Astrocyte (in vitro differentiated cells and primary cell): ENCODE results near the gene UBXN2A. TPM values are rescaled to one million over a fixed set of nuclear protein-coding genes. Genes with fewer than 3 reads are reported as not detected.

Source experiments
- DNase-seq: peaks from one replicate; pipeline ENCODE4 v3.0.0-alpha.2; 2010; ENCODE audit warnings: low read depth
- FAIRE-seq: peaks from 2 replicates; lab custom pipeline; 2011; peaks lifted over from hg19 to GRCh38; lab: Jason Lieb, UNC
- H2AFZ ChIP-seq: 2 replicates; pipeline ENCODE4 v1.6.0; 2012; ENCODE audit warnings: low read depth, low read length, inconsistent platforms
- H3K27ac ChIP-seq: 2 replicates; pipeline ENCODE4 v1.5.1; 2011; ENCODE audit warnings: low read depth, low read length, inconsistent platforms
- H3K27me3 ChIP-seq: 2 replicates; pipeline ENCODE4 v1.6.0; 2011; ENCODE audit warnings: low read length, inconsistent platforms; ENCODE audit not compliant: insufficient read depth
- H3K36me3 ChIP-seq: 2 replicates; pipeline ENCODE4 v1.5.1; 2011; ENCODE audit warnings: low read length, inconsistent platforms; ENCODE audit not compliant: insufficient read depth
- H3K4me1 ChIP-seq: 2 replicates; pipeline ENCODE4 v1.5.1; 2011; ENCODE audit warnings: low read length, inconsistent platforms; ENCODE audit not compliant: insufficient read depth
- H3K4me2 ChIP-seq: 2 replicates; pipeline ENCODE4 v1.6.0; 2012; ENCODE audit warnings: low read length, inconsistent platforms
- H3K4me3 ChIP-seq: 2 replicates; pipeline ENCODE4 v1.5.1; 2011; ENCODE audit warnings: low read depth, mild to moderate bottlenecking, low read length, inconsistent platforms; ENCODE audit not compliant: insufficient read depth
- H3K79me2 ChIP-seq: 2 replicates; pipeline ENCODE4 v1.6.0; 2012; ENCODE audit warnings: mild to moderate bottlenecking, low read length, inconsistent platforms; ENCODE audit not compliant: insufficient read depth
- H3K9ac ChIP-seq: 2 replicates; pipeline ENCODE4 v1.6.0; 2012; ENCODE audit warnings: mild to moderate bottlenecking, low read length, inconsistent platforms
- H3K9me3 ChIP-seq: 2 replicates; pipeline ENCODE4 v1.5.1; 2012; ENCODE audit warnings: low read depth, mild to moderate bottlenecking, low read length, inconsistent platforms; ENCODE audit not compliant: insufficient read depth
- H4K20me1 ChIP-seq: 2 replicates; pipeline ENCODE4 v1.6.0; 2012; ENCODE audit warnings: low read length, inconsistent platforms; ENCODE audit not compliant: insufficient read depth
- H3K27ac Mint-ChIP-seq: one replicate; pipeline ENCODE4 v1.8.0; 2021; ENCODE audit warnings: mild to moderate bottlenecking, mixed read lengths; ENCODE audit not compliant: unreplicated experiment
- H3K27me3 Mint-ChIP-seq: one replicate; pipeline ENCODE4 v1.8.0; 2021; ENCODE audit warnings: low read depth, mixed read lengths; ENCODE audit not compliant: unreplicated experiment
- H3K36me3 Mint-ChIP-seq: one replicate; pipeline ENCODE4 v1.8.0; 2021; ENCODE audit warnings: low read depth, mixed read lengths; ENCODE audit not compliant: unreplicated experiment
- H3K4me1 Mint-ChIP-seq: one replicate; pipeline ENCODE4 v1.8.0; 2021; ENCODE audit warnings: low read depth, mixed read lengths; ENCODE audit not compliant: unreplicated experiment
- H3K4me3 Mint-ChIP-seq: one replicate; pipeline ENCODE4 v1.8.0; 2021; ENCODE audit warnings: mild to moderate bottlenecking, moderate library complexity, mixed read lengths; ENCODE audit not compliant: unreplicated experiment
- H3K9me3 Mint-ChIP-seq: one replicate; pipeline ENCODE4 v1.8.0; 2021; ENCODE audit warnings: mild to moderate bottlenecking, mixed read lengths; ENCODE audit not compliant: unreplicated experiment
- EZH2 ChIP-seq: IDR thresholded peaks from 2 replicates; pipeline ENCODE4 v1.6.1; 2012; ENCODE audit warnings: mild to moderate bottlenecking, low read length, inconsistent platforms; ENCODE audit not compliant: insufficient read depth
- total RNA-seq: library from RNA; stranded (reverse); gene quantifications from 2 replicates; pipeline ENCODE4 v1.2.1, GENCODE V29; 2021
- TF ChIP-seq, protein P1 (sequence below): IDR thresholded peaks from 2 replicates; pipeline ENCODE4 v1.5.1; 2011; ENCODE audit warnings: low read depth, mild to moderate bottlenecking, inconsistent platforms, low read length, moderate library complexity; ENCODE audit not compliant: insufficient read depth

UBXN2A gene
- total RNA-seq, 1 donor from 2014 or later: 22.2 TPM

DNA sequence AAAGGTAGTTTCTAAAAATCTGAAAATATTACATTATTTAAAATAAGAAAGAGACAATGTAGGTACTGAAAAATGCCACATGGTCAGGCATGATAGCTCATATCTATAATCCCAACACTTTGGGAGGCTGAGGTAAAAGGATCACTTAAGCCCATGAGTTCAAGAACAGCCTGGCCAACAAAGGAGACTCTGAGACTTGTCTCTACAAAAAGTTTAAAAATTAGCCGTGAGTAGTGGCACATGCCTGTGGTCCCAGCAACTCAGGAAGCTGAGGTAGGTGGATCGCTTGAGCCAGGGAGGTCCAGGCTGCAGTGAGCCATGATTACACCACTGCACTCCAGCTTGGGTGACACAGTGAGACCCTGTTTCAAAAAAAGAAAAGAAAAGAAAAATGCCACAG lies 35.1 kb upstream of the UBXN2A start:
- H3K9me3 Mint-ChIP-seq: no peaks in the 10 kb centered on the region
- no peaks in the 10 kb centered on the region for H3K36me3 ChIP-seq
- no peak overlapping the region for H3K4me3 ChIP-seq
- H3K27ac Mint-ChIP-seq: peak overlapping the region; percentile 93
- peaks cover 11% of the 10 kb centered on the region for H3K4me1 ChIP-seq
- no peak for FAIRE-seq
- H3K9me3 ChIP-seq: no peaks in the 10 kb centered on the region
- H4K20me1 ChIP-seq: peaks cover 52% of the 10 kb centered on the region
- H3K27me3 ChIP-seq: no peaks in the 10 kb centered on the region
- no peaks in the 10 kb centered on the region for H3K36me3 Mint-ChIP-seq
- no peak overlapping the region for H3K4me3 Mint-ChIP-seq
- no peak for TF ChIP-seq EZH2
- TF ChIP-seq, protein P1, sequence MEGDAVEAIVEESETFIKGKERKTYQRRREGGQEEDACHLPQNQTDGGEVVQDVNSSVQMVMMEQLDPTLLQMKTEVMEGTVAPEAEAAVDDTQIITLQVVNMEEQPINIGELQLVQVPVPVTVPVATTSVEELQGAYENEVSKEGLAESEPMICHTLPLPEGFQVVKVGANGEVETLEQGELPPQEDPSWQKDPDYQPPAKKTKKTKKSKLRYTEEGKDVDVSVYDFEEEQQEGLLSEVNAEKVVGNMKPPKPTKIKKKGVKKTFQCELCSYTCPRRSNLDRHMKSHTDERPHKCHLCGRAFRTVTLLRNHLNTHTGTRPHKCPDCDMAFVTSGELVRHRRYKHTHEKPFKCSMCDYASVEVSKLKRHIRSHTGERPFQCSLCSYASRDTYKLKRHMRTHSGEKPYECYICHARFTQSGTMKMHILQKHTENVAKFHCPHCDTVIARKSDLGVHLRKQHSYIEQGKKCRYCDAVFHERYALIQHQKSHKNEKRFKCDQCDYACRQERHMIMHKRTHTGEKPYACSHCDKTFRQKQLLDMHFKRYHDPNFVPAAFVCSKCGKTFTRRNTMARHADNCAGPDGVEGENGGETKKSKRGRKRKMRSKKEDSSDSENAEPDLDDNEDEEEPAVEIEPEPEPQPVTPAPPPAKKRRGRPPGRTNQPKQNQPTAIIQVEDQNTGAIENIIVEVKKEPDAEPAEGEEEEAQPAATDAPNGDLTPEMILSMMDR: no peak
- peak overlapping the region; percentile 45 for H3K4me2 ChIP-seq
- peaks cover 63% of the 10 kb centered on the region for H3K79me2 ChIP-seq
- H2AFZ ChIP-seq: no peak overlapping the region
- H3K27ac ChIP-seq: peak overlapping the region; percentile 31
- no peak overlapping the region for H3K9ac ChIP-seq
- H3K27me3 Mint-ChIP-seq: no peaks in the 10 kb centered on the region
- peaks cover 23% of the 10 kb centered on the region for H3K4me1 Mint-ChIP-seq
- peak; percentile 65 for DNase-seq

DNA sequence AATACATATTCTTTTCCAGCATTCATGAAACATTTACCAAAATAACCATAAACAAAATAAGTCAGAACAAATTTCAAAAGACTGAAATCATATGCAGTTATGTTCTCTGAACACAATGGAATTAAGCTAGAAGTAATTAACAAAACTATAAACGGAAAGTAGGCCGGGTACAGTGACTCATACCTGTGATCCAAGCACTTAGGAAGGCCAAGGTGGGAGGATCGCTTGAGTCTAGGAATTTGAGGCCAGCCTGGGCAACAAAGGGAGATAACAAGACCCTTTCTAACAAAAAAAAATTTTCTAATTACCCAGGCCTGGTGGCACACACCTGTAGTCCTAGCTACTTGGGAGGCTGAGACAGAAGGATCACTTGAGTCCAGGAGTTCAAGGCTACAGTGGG lies 28.2 kb upstream of the UBXN2A start:
- Histone ChIP-seq H3K27ac (no peak overlapping the region), H3K4me3 (no peak overlapping the region), H3K9me3 (no peaks in the 10 kb centered on the region), H3K27me3 (no peaks in the 10 kb centered on the region), H4K20me1 (peaks cover 52% of the 10 kb centered on the region), H3K36me3 (no peaks in the 10 kb centered on the region), H2AFZ (no peak overlapping the region), H3K79me2 (peaks cover 75% of the 10 kb centered on the region), H3K4me1 (no peaks in the 10 kb centered on the region), H3K9ac (no peak overlapping the region), H3K4me2 (peak overlapping the region; percentile 8)
- no peak for FAIRE-seq
- Mint-ChIP-seq H3K27ac (no peak overlapping the region), H3K4me3 (no peak overlapping the region), H3K4me1 (peaks cover 11% of the 10 kb centered on the region), H3K36me3 (no peaks in the 10 kb centered on the region), H3K27me3 (no peaks in the 10 kb centered on the region), H3K9me3 (no peaks in the 10 kb centered on the region)
- DNase-seq: peak; percentile 54
- TF ChIP-seq EZH2: no peak
- TF ChIP-seq, protein P1: no peak

DNA sequence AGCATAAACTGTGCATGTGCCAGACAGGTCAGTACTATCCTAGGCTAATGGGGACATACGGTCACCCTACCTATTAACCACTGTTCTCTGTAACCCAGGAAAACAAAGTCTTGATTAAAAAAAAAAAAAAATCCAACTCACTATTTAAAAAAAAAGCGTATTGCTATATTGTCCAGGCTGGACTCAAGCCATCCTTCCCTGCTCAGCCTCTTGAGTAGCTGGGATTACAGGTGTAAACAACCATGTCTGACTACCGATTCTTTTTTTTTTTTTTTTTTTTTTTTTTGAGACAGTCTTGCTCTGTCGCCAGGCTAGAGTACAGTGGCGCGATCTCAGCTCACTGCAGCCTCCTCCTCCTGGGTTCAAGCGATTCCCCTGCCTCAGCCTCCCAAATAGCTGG lies 24.9 kb upstream of the UBXN2A start:
- DNase-seq: no peak
- H2AFZ ChIP-seq: no peak overlapping the region
- Mint-ChIP-seq H3K9me3 (no peaks in the 10 kb centered on the region), H3K27me3 (no peaks in the 10 kb centered on the region), H3K4me1 (peaks cover 12% of the 10 kb centered on the region), H3K36me3 (no peaks in the 10 kb centered on the region), H3K4me3 (no peak overlapping the region), H3K27ac (no peak overlapping the region)
- no peak overlapping the region for H3K27ac ChIP-seq
- H3K4me3 ChIP-seq: no peak overlapping the region
- TF ChIP-seq, protein P1: no peak
- FAIRE-seq: no peak
- H3K4me1 ChIP-seq: no peaks in the 10 kb centered on the region
- H3K27me3 ChIP-seq: no peaks in the 10 kb centered on the region
- no peaks in the 10 kb centered on the region for H3K9me3 ChIP-seq
- peaks cover 71% of the 10 kb centered on the region for H4K20me1 ChIP-seq
- peaks cover 97% of the 10 kb centered on the region for H3K79me2 ChIP-seq
- no peak overlapping the region for H3K4me2 ChIP-seq
- H3K9ac ChIP-seq: no peak overlapping the region
- H3K36me3 ChIP-seq: no peaks in the 10 kb centered on the region
